22Rv1 (cell line): ENCODE measurements around the gene SCN1B.
A peak's percentile ranks its signal among the peaks of the same experiment; 100 is the strongest.

Experiments
- CTCF ChIP-seq: fragments of 450-650 bp; IDR thresholded peaks from 2 replicates; pipeline ENCODE4 v1.5.1; 2017; ENCODE audit warnings: mild to moderate bottlenecking
- ZFX ChIP-seq: fragments of 450-650 bp; IDR thresholded peaks from 2 replicates; pipeline ENCODE4 v1.6.1; 2017; ENCODE audit warnings: antibody characterized with exemption, borderline replicate concordance

- peak; percentile 97 for TF ChIP-seq CTCF
- no peak for TF ChIP-seq ZFX
These were observed 14.2 kb downstream of the SCN1B start for GRCh38 chr19:35044317-35045117.
